Uterus (tissue), 2 donors: ENCODE results near the gene PER3.

Experiments used
- CTCF ChIP-seq, 4 experiments: fragments of 200-600 bp in 2 of 4; fragments of 450-650 bp in 2 of 4; sonication (generic) in 2 of 4; IDR thresholded peaks; one replicate each; pipeline ENCODE4 v1.5.1; 2016 to 2019; ENCODE audit warnings: antibody characterized with exemption in 4 of 4, mild to moderate bottlenecking in 2 of 4, moderate library complexity in 1 of 4
- POLR2A ChIP-seq, 2 donors: fragments of 450-650 bp; IDR thresholded peaks; one replicate each; pipeline ENCODE4 v1.6.1; 2016; ENCODE audit warnings: antibody characterized with exemption in 2 of 2, mild to moderate bottlenecking in 1 of 2, moderate library complexity in 1 of 2

- TF ChIP-seq CTCF (IDR thresholded peaks at IDR 0.05): no peak
- TF ChIP-seq POLR2A (IDR thresholded peaks at IDR 0.05): no peak
Measured at GRCh38 chr1:7770669-7770996, 13.5 kb upstream of the PER3 start.
